ENCODE data around the gene FIS1.
A peak's percentile ranks its signal among the peaks of the same experiment; 100 is the strongest.
"Not testable (repeated sequence)": the region's sequence is repeated elsewhere in the genome, so short reads cannot be mapped to it uniquely, and the experiment has no call there.

Gene FIS1

GRCh38 chr7:101244375-101245146 is at the start of gene FIS1:
Gene FIS1 (minus strand): TSS chr7:101245081. CDS start chr7:101245004, 77 bp downstream.
- ATAC-seq = peak; percentile 97
- DNase-seq = peak; percentile 96

GRCh38 chr7:101294039-101294831 is 49.4 kb upstream of the FIS1 start:
- no peak for ATAC-seq
- no peak for DNase-seq

GRCh38 chr7:101293069-101294021 is 48.5 kb upstream of the FIS1 start:
- ATAC-seq, DNase-seq: not testable (repeated sequence)

GRCh38 chr7:101292566-101292965 is 47.7 kb upstream of the FIS1 start:
- ATAC-seq = not testable (repeated sequence)

GRCh38 chr7:101290186-101291037 is 45.5 kb upstream of the FIS1 start:
- DNase-seq = peak; percentile 76

More at GRCh38 chr7:101292566-101292965, 47.7 kb upstream of the FIS1 start:
- DNase-seq = not testable (repeated sequence)

GRCh38 chr7:101289687-101290086 is 44.8 kb upstream of the FIS1 start:
- not testable (repeated sequence) for DNase-seq
- ATAC-seq = peak; percentile 41

More at GRCh38 chr7:101290186-101291037, 45.5 kb upstream of the FIS1 start:
- ATAC-seq = peak; percentile 44

GRCh38 chr7:101288439-101288838 is 43.6 kb upstream of the FIS1 start:
- DNase-seq (no peak), ATAC-seq (no peak)

- ATAC-seq (no peak), DNase-seq (no peak)
These were observed 42.2 kb upstream of the FIS1 start for GRCh38 chr7:101287032-101287431.

- DNase-seq, ATAC-seq: not testable (repeated sequence)
These were observed 41.0 kb upstream of the FIS1 start for GRCh38 chr7:101285880-101286279.

GRCh38 chr7:101285171-101285570 is 40.3 kb upstream of the FIS1 start:
- no peak for ATAC-seq
- DNase-seq = no peak

GRCh38 chr7:101280912-101281311 is 36.0 kb upstream of the FIS1 start:
- not testable (repeated sequence) for ATAC-seq, DNase-seq

- DNase-seq = no peak
- ATAC-seq = no peak
These were observed 33.8 kb upstream of the FIS1 start for GRCh38 chr7:101278461-101279292.

GRCh38 chr7:101277155-101277554 is 32.3 kb upstream of the FIS1 start:
- no peak for DNase-seq
- no peak for ATAC-seq

- no peak for ATAC-seq
- no peak for DNase-seq
These were observed 28.3 kb upstream of the FIS1 start for GRCh38 chr7:101273206-101273605.

- DNase-seq (no peak), ATAC-seq (no peak)
These were observed 26.1 kb upstream of the FIS1 start for GRCh38 chr7:101271021-101271420.

- DNase-seq = no peak
- ATAC-seq = no peak
These were observed 24.8 kb upstream of the FIS1 start for GRCh38 chr7:101269664-101270063.

GRCh38 chr7:101265622-101266516 is 21.0 kb upstream of the FIS1 start:
- ATAC-seq (peak; percentile 36), DNase-seq (no peak)

GRCh38 chr7:101264102-101264706 is 19.3 kb upstream of the FIS1 start:
- not testable (repeated sequence) for DNase-seq, ATAC-seq

All from stimulated activated naive CD8-positive, alpha-beta T cell treated with anti-CD3 and anti-CD28 coated beads, Interleukin-15, Interleukin-2, amounts not matched to agents 100 U/mL and 50 U/mL, for 24 hours (primary cell).